T-cell (primary cell): ENCODE measurements around the gene RNF123. TPM values are rescaled to one million over a fixed set of nuclear protein-coding genes. Genes with fewer than 3 reads are reported as not detected.
A peak's percentile ranks its signal among the peaks of the same experiment; 100 is the strongest.

ENCODE experiments used
- ATAC-seq, 4 experiments: fragments of 200-7000 bp in 3 of 4; fragments of 150-1000 bp in 1 of 4; cut with Tn5 transposase; replicated peaks in 1 of 4; 1 replicate in 3 of 4; 2 replicates in 1 of 4; pipeline ENCODE4 v1.10.0; 2021; ENCODE audit warnings: moderate library complexity in 3 of 4, mild to moderate bottlenecking in 2 of 4, moderate number of reproducible peaks in 1 of 4
- CTCF ChIA-PET, 2 donors: fragments of 300-600 bp; sonication (Branson Sonifier 250); formaldehyde crosslinking; loops; one replicate each; lab custom pipeline; 2022; ENCODE audit warnings: antibody characterized with exemption in 2 of 2; lab: Charles Lee
- POLR2A ChIA-PET, 2 donors: fragments of 300-600 bp; sonication (Branson Sonifier 250); formaldehyde crosslinking; loops; one replicate each; lab custom pipeline; 2022; ENCODE audit warnings: antibody characterized with exemption in 2 of 2; lab: Charles Lee
- DNase-seq, 35 experiments: peaks; one replicate each; pipeline versions ENCODE4 v3.0.0 to v3.0.0-alpha.2; 2013 to 2023
- H3K27ac ChIP-seq: one replicate; pipeline ENCODE4 v1.5.1; 2013; ENCODE audit warnings: low read length
- H3K27me3 ChIP-seq, 2 experiments: replicated peaks in 1 of 2; 1 replicate in 1 of 2; 2 replicates in 1 of 2; pipeline versions ENCODE4 v1.6.1 to v1.7.0; 2013; ENCODE audit warnings: low read length in 1 of 2, mixed read lengths in 1 of 2; ENCODE audit not compliant: control insufficient read depth in 2 of 2, insufficient read depth in 2 of 2; ENCODE audit errors: extremely low read depth in 1 of 2
- H3K36me3 ChIP-seq, 2 donors: 1 replicate in 1 of 2; 2 replicates in 1 of 2; pipeline versions ENCODE4 v1.6.1 to v1.7.0; 2013; ENCODE audit warnings: low read length in 1 of 2; ENCODE audit not compliant: control insufficient read depth in 2 of 2, insufficient read depth in 1 of 2; ENCODE audit errors: extremely low read depth in 1 of 2
- H3K4me1 ChIP-seq, 2 experiments: 1 replicate in 1 of 2; 2 replicates in 1 of 2; pipeline versions ENCODE4 v1.6.1 to v1.7.0; 2013; ENCODE audit warnings: low read length in 2 of 2, mixed read lengths in 1 of 2; ENCODE audit not compliant: insufficient read depth in 2 of 2, control insufficient read depth in 1 of 2; ENCODE audit errors: extremely low read depth in 1 of 2
- H3K4me3 ChIP-seq, 2 donors: 1 replicate in 1 of 2; 2 replicates in 1 of 2; pipeline versions ENCODE4 v1.5.1 to v1.7.0; 2013; ENCODE audit warnings: mild to moderate bottlenecking in 2 of 2, low read length in 1 of 2, moderate library complexity in 1 of 2; ENCODE audit not compliant: control insufficient read depth in 1 of 2; ENCODE audit errors: extremely low read depth in 1 of 2
- H3K9me3 ChIP-seq: 2 replicates; pipeline ENCODE4 v1.7.0; 2013
- H3K27ac Mint-ChIP-seq, 2 donors: one replicate each; pipeline ENCODE4 v1.8.0; 2020 to 2021; ENCODE audit warnings: mild to moderate bottlenecking in 2 of 2, mixed read lengths in 2 of 2
- H3K27me3 Mint-ChIP-seq, 2 donors: one replicate each; pipeline ENCODE4 v1.8.0; 2021 to 2022; ENCODE audit warnings: mixed read lengths in 2 of 2
- H3K36me3 Mint-ChIP-seq: one replicate; pipeline ENCODE4 v1.8.0; 2021; ENCODE audit warnings: mixed read lengths
- H3K4me1 Mint-ChIP-seq, 3 donors: one replicate each; pipeline ENCODE4 v1.8.0; 2020 to 2022; ENCODE audit warnings: mixed read lengths in 3 of 3, mild to moderate bottlenecking in 1 of 3
- H3K4me3 Mint-ChIP-seq, 3 donors: one replicate each; pipeline ENCODE4 v1.8.0; 2020 to 2022; ENCODE audit warnings: mild to moderate bottlenecking in 3 of 3, mixed read lengths in 3 of 3, moderate library complexity in 3 of 3
- H3K9me3 Mint-ChIP-seq, 3 donors: one replicate each; pipeline ENCODE4 v1.8.0; 2020 to 2022; ENCODE audit warnings: mixed read lengths in 3 of 3
- WGBS: methylation state at CpG from one replicate; pipeline ENCODE4 v1.1.5; 2013; ENCODE audit warnings: missing lambda C conversion rate; ENCODE audit not compliant: insufficient coverage; 5-methylcytosine and 5-hydroxymethylcytosine counted together
- total RNA-seq, 35 experiments: library from RNA in 6 of 35; stranded (reverse) in 6 of 35; fragments of 120-200 nt in 1 of 35; gene quantifications; one replicate each; pipeline versions ENCODE4 v1.2.1 to v1.2.4 and lab custom pipeline; 2013 to 2026

RNF123 gene
- total RNA-seq, 5 donors from 2014 or later (not counting 1 experiment from before 2014, with no cell fraction given) = 40.9 to 79.8 (median 72.8) TPM

DNA sequence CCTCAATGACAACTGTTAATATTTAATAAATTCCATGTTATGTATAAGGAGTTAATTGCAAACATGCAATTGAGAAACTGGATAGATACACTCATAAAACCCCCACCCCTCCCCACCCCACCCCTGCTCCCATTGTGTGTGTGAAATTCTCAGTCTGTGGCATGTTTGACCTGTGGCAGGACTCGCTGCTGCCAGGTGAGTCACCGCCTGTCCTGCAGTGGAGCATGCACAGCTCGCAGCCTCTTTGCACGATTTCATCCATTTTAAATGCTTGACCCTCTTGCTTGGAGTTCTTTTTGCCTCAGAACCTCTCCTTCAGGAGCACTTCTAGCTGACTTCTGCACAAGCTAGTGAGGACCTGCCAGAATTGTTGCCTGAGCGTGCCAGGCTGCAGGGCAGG is 20.5 kb upstream of the RNF123 start:
- peaks cover 13 to 22% (median 15%) of the 10 kb centered on the region in 3 donors for H3K4me1 Mint-ChIP-seq
- Histone ChIP-seq H3K27me3 (peaks cover 0 to 22% of the 10 kb centered on the region in 2 experiments), H3K27ac (no peak overlapping the region), H3K4me1 (peaks cover 4 to 9% of the 10 kb centered on the region in 2 experiments), H3K4me3 (no peak overlapping the region), H3K36me3 (no peaks in the 10 kb centered on the region), H3K9me3 (no peaks in the 10 kb centered on the region)
- ATAC-seq (no peak), DNase-seq (no peak)
- no peak overlapping the region for H3K4me3 Mint-ChIP-seq
- ChIA-PET POLR2A (no interaction called here), CTCF (interaction anchor here in 1 of 2 donors (1.2 kb wide), 1 partner anchor 129 kb away, joined by 6 read pairs; no protein-coding TSS in a partner anchor)
- H3K9me3 Mint-ChIP-seq = no peaks in the 10 kb centered on the region
- H3K36me3 Mint-ChIP-seq = no peaks in the 10 kb centered on the region
- WGBS = 75% methylated on average over 4 of the region's 5 CpGs
- H3K27ac Mint-ChIP-seq = peak overlapping the region in 1 of 2 donors; percentile 24
- H3K27me3 Mint-ChIP-seq = peaks cover 0 to 2% of the 10 kb centered on the region in 2 donors

- ChIA-PET POLR2A (no interaction called here), CTCF (interaction anchor here in 1 of 2 donors (1.2 kb wide), 1 partner anchor 130 kb away, joined by 6 read pairs; no protein-coding TSS in a partner anchor)
- Mint-ChIP-seq H3K4me3 (no peak overlapping the region), H3K4me1 (peaks cover 13 to 23% (median 15%) of the 10 kb centered on the region in 3 donors), H3K27ac (no peak overlapping the region), H3K36me3 (no peaks in the 10 kb centered on the region), H3K9me3 (no peaks in the 10 kb centered on the region), H3K27me3 (peaks cover 0 to 2% of the 10 kb centered on the region in 2 donors)
- H3K27ac ChIP-seq = no peak overlapping the region
- DNase-seq (no peak), ATAC-seq (no peak)
- 78% methylated on average over 2 of the region's 3 CpGs for WGBS
- no peaks in the 10 kb centered on the region for H3K9me3 ChIP-seq
- H3K27me3 ChIP-seq = peaks cover 0 to 20% of the 10 kb centered on the region in 2 experiments
- H3K4me1 ChIP-seq = peaks cover 4 to 9% of the 10 kb centered on the region in 2 experiments
- H3K4me3 ChIP-seq = no peak overlapping the region
- no peaks in the 10 kb centered on the region for H3K36me3 ChIP-seq
These were observed 20.0 kb upstream of the RNF123 start for GRCh38 chr3:49669352-49669751.

DNA sequence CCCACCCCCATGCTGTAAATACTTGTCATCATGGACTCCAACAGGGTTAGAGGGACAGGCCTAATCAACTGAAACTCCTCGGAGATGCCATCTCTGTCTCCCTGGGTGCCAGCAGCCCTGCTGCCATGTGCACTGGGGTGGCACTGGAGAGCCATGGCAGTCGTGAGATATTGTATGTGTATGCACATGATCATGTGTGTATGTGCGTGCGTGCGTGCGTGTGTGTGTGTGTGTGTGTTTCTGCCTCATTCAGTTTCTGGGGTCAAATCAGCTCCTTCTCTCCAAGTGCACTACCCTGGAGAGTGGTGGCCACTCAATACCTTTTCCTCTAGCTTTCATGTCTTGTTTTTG is 18.4 kb upstream of the RNF123 start:
- peak overlapping the region in 1 of 2 donors; percentile 28 for H3K27ac Mint-ChIP-seq
- ChIA-PET POLR2A (no interaction called here), CTCF (interaction anchor here (1.1 to 3.3 kb wide), 4 partner anchors 22 to 133 kb away, joined by 6 to 66 read pairs (median 24); no protein-coding TSS in a partner anchor)
- Histone ChIP-seq H3K36me3 (peaks cover 0 to 4% of the 10 kb centered on the region in 2 donors), H3K27me3 (peaks cover 0 to 7% of the 10 kb centered on the region in 2 experiments), H3K9me3 (no peaks in the 10 kb centered on the region), H3K27ac (no peak overlapping the region), H3K4me1 (peaks cover 10 to 23% of the 10 kb centered on the region in 2 experiments), H3K4me3 (no peak overlapping the region)
- no peaks in the 10 kb centered on the region for H3K27me3 Mint-ChIP-seq
- H3K9me3 Mint-ChIP-seq = no peaks in the 10 kb centered on the region
- no peak for DNase-seq
- peaks cover 26 to 35% (median 28%) of the 10 kb centered on the region in 3 donors for H3K4me1 Mint-ChIP-seq
- H3K4me3 Mint-ChIP-seq = no peak overlapping the region
- ATAC-seq = no peak
- WGBS = 86% methylated on average over 1 of the region's 6 CpGs
- H3K36me3 Mint-ChIP-seq = peaks cover 5% of the 10 kb centered on the region

GRCh38 chr3:49671291-49672288 is 17.8 kb upstream of the RNF123 start:
- CTCF ChIA-PET = interaction anchor here (0.6 to 3.3 kb wide), 11 partner anchors 11 to 1861 kb away, joined by 3 to 66 read pairs (median 7); no protein-coding TSS in a partner anchor
- Histone ChIP-seq H3K27ac (no peak overlapping the region), H3K4me3 (no peak overlapping the region), H3K9me3 (no peaks in the 10 kb centered on the region), H3K27me3 (peaks cover 0 to 6% of the 10 kb centered on the region in 2 experiments), H3K36me3 (peaks cover under 1 to 11% of the 10 kb centered on the region in 2 donors), H3K4me1 (peaks cover 12 to 30% of the 10 kb centered on the region in 2 experiments)
- ATAC-seq = no peak
- peak overlapping the region; percentile 86 to 87 for H3K27ac Mint-ChIP-seq
- peaks cover 32 to 35% (median 33%) of the 10 kb centered on the region in 3 donors for H3K4me1 Mint-ChIP-seq
- peak; percentile 29 to 84 (median 60) for DNase-seq
- POLR2A ChIA-PET = interaction anchor here (0.6 to 0.7 kb wide), 2 partner anchors 95 to 664 kb away, joined by 3 to 4 read pairs; partner anchors contain the start of gene WDR6 (in 1 of the 2)
- H3K27me3 Mint-ChIP-seq = no peaks in the 10 kb centered on the region
- WGBS = 45% methylated on average over 8 of the region's 11 CpGs
- H3K36me3 Mint-ChIP-seq = peaks cover 11% of the 10 kb centered on the region
- H3K4me3 Mint-ChIP-seq = peak overlapping the region; percentile 52 to 77 (median 65)
- H3K9me3 Mint-ChIP-seq = no peaks in the 10 kb centered on the region

- ATAC-seq (no peak), DNase-seq (peak in 2 of 35 experiments; percentile 6 to 12)
- H3K27me3 Mint-ChIP-seq = no peaks in the 10 kb centered on the region
- peak overlapping the region; percentile 87 to 93 (median 90) for H3K4me3 Mint-ChIP-seq
- POLR2A ChIA-PET = interaction anchor here in 1 of 2 donors (0.7 kb wide), 2 partner anchors 134 to 351 kb away, joined by 3 to 12 read pairs; no protein-coding TSS in a partner anchor
- H3K27me3 ChIP-seq = no peaks in the 10 kb centered on the region
- no peaks in the 10 kb centered on the region for H3K9me3 Mint-ChIP-seq
- H3K27ac Mint-ChIP-seq = peak overlapping the region; percentile 93 to 97
- H3K36me3 Mint-ChIP-seq = peaks cover 21% of the 10 kb centered on the region
- H3K4me3 ChIP-seq = peak overlapping the region; percentile 63 to 80
- H3K36me3 ChIP-seq = peaks cover 7 to 27% of the 10 kb centered on the region in 2 donors
- CTCF ChIA-PET = interaction anchor here (0.6 to 3.3 kb wide), 6 partner anchors 22 to 257 kb away, joined by 3 to 66 read pairs (median 12); no protein-coding TSS in a partner anchor
- H3K9me3 ChIP-seq = no peaks in the 10 kb centered on the region
- peak overlapping the region; percentile 90 for H3K27ac ChIP-seq
- H3K4me1 Mint-ChIP-seq = peaks cover 41 to 42% (median 41%) of the 10 kb centered on the region in 3 donors
- WGBS = 14% methylated on average over 17 of the region's 17 CpGs
- H3K4me1 ChIP-seq = peaks cover 12 to 41% of the 10 kb centered on the region in 2 experiments
These were observed 16.1 kb upstream of the RNF123 start for GRCh38 chr3:49673121-49673714.
